Measurements from ENCODE around the gene AP5B1.

Gene AP5B1

DNA sequence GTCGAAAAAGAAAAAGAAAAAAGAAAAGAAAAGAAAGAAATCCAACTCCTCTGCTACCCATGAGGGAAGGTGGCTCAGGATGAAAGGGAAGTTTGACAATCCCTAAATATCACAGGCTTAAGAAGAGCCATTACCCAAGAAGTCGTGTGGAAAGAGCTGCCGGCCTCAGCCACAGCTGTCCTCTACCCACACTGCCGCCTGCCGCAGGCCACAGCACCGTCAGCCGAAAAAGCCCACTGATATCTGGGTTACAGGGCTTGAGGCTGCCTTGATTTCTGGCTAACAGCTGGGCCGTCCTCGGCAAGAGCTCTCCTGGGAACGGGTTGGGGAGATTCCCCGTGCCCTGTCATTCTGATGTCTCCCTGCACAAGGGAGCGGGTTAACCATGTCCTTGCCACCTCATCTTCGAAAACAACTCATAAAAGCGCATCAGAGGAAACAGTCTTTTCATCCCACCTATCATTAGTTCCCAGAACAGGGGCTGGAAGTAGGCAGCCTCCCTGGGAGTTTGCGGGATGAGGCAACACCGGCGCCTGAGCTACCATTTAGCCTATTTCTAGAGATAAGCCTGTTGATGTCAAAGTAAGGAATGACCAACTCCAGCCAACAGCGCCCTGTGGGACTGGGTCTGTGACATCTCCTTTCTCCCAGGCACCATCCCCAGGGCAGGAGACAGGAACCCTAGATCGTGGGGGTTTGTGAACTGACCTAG lies 31.1 kb upstream of the AP5B1 start:
- TF ChIP-seq CTCF (IDR thresholded peaks at IDR 0.05; ENCODE audit: extremely low read depth, insufficient read depth, missing control alignments) = no peak
- in situ Hi-C loops (cut with MboI; ENCODE audit: low pct_unique_long_range_greater_than_20kb, low sequenced_read_pairs, unreplicated experiment) = loop anchor here (10.0 kb wide), 1 partner anchor 97 kb away; the partner anchor contains the start of gene KAT5
- DNase-seq (ENCODE audit: low spot score) = no peak

GRCh38 chr11:65810046-65810868 lies 29.5 kb upstream of the AP5B1 start:
- in situ Hi-C loops (cut with MboI; ENCODE audit: low pct_unique_long_range_greater_than_20kb, low sequenced_read_pairs, unreplicated experiment) = loop anchor here (10.0 kb wide), 1 partner anchor 95 kb away; the partner anchor contains the start of gene KAT5
- DNase-seq (ENCODE audit: low spot score) = no peak
- no peak for TF ChIP-seq CTCF (IDR thresholded peaks at IDR 0.05; ENCODE audit: extremely low read depth, insufficient read depth, missing control alignments)

GRCh38 chr11:65809496-65809895 lies 28.7 kb upstream of the AP5B1 start:
- no peak for DNase-seq (ENCODE audit: low spot score)
- in situ Hi-C loops (cut with MboI; ENCODE audit: low pct_unique_long_range_greater_than_20kb, low sequenced_read_pairs, unreplicated experiment) = no loop called here
- no peak for TF ChIP-seq CTCF (IDR thresholded peaks at IDR 0.05; ENCODE audit: extremely low read depth, insufficient read depth, missing control alignments)

- in situ Hi-C loops (cut with MboI; ENCODE audit: low pct_unique_long_range_greater_than_20kb, low sequenced_read_pairs, unreplicated experiment) = no loop called here
- DNase-seq (ENCODE audit: low spot score) = no peak
- no peak for TF ChIP-seq CTCF (IDR thresholded peaks at IDR 0.05; ENCODE audit: extremely low read depth, insufficient read depth, missing control alignments)
Observed at GRCh38 chr11:65808744-65809341, 28.1 kb upstream of the AP5B1 start.

- in situ Hi-C loops (cut with MboI; ENCODE audit: low pct_unique_long_range_greater_than_20kb, low sequenced_read_pairs, unreplicated experiment) = no loop called here
- DNase-seq (ENCODE audit: low spot score) = no peak
Observed at GRCh38 chr11:65806979-65807378, 26.2 kb upstream of the AP5B1 start.

More at GRCh38 chr11:65806979-65807378, 26.2 kb upstream of the AP5B1 start:
- no peak for TF ChIP-seq CTCF (IDR thresholded peaks at IDR 0.05; ENCODE audit: extremely low read depth, insufficient read depth, missing control alignments)

Measured in GM13977 (cell line).